Peyer's patch (tissue), 4 donors: Measurements from ENCODE around the gene STX18.
"Not testable (repeated sequence)": the region's sequence is repeated elsewhere in the genome, so short reads cannot be mapped to it uniquely, and the experiment has no call there.

Experiments used
- POLR2A ChIP-seq, 2 donors: fragments of 450-650 bp; IDR thresholded peaks; one replicate each; pipeline ENCODE4 v1.5.1; 2017; ENCODE audit warnings: antibody characterized with exemption in 2 of 2, mild to moderate bottlenecking in 2 of 2, moderate library complexity in 2 of 2
- TF ChIP-seq, protein P1 (sequence below), 6 experiments: fragments of 450-650 bp in 4 of 6; fragments of 200-600 bp in 2 of 6; sonication (generic) in 1 of 6; IDR thresholded peaks; one replicate each; pipeline ENCODE4 v1.5.1; 2017 to 2019; ENCODE audit warnings: antibody characterized with exemption in 6 of 6, mild to moderate bottlenecking in 3 of 6, moderate library complexity in 1 of 6

DNA sequence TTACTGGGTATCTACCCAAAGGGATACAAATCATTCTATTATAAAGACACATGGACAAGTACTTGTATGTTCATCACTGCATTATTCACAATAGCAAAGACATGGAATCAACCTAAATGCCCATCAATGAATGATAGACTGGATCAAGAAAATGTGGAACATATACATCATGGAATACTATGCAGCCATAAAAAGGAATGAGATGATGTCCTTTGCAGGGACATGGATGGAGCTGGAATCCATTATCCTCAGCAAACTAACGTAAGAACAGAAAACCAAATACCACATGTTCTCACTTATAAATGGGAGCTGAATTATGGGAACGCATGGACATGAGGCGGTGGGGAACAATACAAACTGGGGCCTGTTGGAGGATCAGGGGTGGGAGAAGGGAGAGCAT, 76.6 kb downstream of the STX18 start:
- TF ChIP-seq, protein P1, sequence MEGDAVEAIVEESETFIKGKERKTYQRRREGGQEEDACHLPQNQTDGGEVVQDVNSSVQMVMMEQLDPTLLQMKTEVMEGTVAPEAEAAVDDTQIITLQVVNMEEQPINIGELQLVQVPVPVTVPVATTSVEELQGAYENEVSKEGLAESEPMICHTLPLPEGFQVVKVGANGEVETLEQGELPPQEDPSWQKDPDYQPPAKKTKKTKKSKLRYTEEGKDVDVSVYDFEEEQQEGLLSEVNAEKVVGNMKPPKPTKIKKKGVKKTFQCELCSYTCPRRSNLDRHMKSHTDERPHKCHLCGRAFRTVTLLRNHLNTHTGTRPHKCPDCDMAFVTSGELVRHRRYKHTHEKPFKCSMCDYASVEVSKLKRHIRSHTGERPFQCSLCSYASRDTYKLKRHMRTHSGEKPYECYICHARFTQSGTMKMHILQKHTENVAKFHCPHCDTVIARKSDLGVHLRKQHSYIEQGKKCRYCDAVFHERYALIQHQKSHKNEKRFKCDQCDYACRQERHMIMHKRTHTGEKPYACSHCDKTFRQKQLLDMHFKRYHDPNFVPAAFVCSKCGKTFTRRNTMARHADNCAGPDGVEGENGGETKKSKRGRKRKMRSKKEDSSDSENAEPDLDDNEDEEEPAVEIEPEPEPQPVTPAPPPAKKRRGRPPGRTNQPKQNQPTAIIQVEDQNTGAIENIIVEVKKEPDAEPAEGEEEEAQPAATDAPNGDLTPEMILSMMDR (IDR thresholded peaks at IDR 0.05) = not testable (repeated sequence)
- TF ChIP-seq POLR2A (IDR thresholded peaks at IDR 0.05) = not testable (repeated sequence)
